Neutrophil (primary cell): ENCODE data around the gene PDGFC.

ENCODE experiments used
- H3K27ac ChIP-seq: fragments of 200-600 bp; sonication (generic); 2 replicates; pipeline ENCODE4 v1.5.1; 2016; ENCODE audit warnings: mild to moderate bottlenecking, moderate library complexity
- H3K27me3 ChIP-seq: fragments of 200-600 bp; sonication (generic); 2 replicates; pipeline ENCODE4 v1.6.0; 2016; ENCODE audit warnings: mild to moderate bottlenecking
- H3K36me3 ChIP-seq: fragments of 200-600 bp; sonication (generic); 2 replicates; pipeline ENCODE4 v1.5.1; 2017
- H3K4me1 ChIP-seq, 2 experiments: fragments of 200-600 bp in 1 of 2; sonication (generic) in 1 of 2; 1 replicate in 1 of 2; 2 replicates in 1 of 2; pipeline versions ENCODE4 v1.5.1 to v1.6.1; 2013 to 2016; ENCODE audit warnings: low read depth in 1 of 2, low read length in 1 of 2, mild to moderate bottlenecking in 1 of 2, moderate library complexity in 1 of 2; ENCODE audit not compliant: control insufficient read depth in 1 of 2, insufficient read depth in 1 of 2
- H3K4me3 ChIP-seq, 2 experiments: fragments of 200-600 bp in 1 of 2; sonication (generic) in 1 of 2; 1 replicate in 1 of 2; 2 replicates in 1 of 2; pipeline ENCODE4 v1.5.1; 2013 to 2016; ENCODE audit warnings: low read depth in 1 of 2, low read length in 1 of 2, mild to moderate bottlenecking in 1 of 2, moderate library complexity in 1 of 2
- H3K9me3 ChIP-seq: fragments of 200-600 bp; sonication (generic); 2 replicates; pipeline ENCODE4 v1.5.1; 2016
- TF ChIP-seq, protein P1 (sequence below): fragments of 200-600 bp; sonication (generic); IDR thresholded peaks from 2 replicates; pipeline ENCODE4 v1.5.1; 2016; ENCODE audit warnings: antibody characterized with exemption

The PDGFC gene

DNA sequence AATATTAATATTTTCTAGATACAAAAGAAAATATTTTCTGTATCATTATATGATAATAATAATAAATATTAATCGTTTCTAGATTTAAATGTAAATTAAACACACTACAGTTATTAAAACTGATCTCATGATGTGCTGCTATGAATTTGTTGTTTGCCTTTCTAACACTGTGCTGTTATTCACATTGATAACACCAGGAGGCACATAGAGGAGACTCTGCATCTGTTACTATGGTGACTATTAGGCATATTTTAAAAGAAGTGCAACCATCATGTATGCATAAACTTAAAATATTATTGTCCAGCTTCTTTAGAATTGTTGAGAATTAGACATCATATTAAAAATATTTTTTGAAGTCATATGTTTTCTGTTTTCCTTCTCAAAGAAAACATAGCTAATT lies 11.8 kb upstream of the PDGFC start:
- H3K27ac ChIP-seq: no peak overlapping the region
- H3K4me3 ChIP-seq: no peak overlapping the region
- peaks cover 2% of the 10 kb centered on the region for H3K9me3 ChIP-seq
- H3K27me3 ChIP-seq: no peaks in the 10 kb centered on the region
- no peaks in the 10 kb centered on the region for H3K36me3 ChIP-seq
- no peaks in the 10 kb centered on the region for H3K4me1 ChIP-seq
- TF ChIP-seq, protein P1, sequence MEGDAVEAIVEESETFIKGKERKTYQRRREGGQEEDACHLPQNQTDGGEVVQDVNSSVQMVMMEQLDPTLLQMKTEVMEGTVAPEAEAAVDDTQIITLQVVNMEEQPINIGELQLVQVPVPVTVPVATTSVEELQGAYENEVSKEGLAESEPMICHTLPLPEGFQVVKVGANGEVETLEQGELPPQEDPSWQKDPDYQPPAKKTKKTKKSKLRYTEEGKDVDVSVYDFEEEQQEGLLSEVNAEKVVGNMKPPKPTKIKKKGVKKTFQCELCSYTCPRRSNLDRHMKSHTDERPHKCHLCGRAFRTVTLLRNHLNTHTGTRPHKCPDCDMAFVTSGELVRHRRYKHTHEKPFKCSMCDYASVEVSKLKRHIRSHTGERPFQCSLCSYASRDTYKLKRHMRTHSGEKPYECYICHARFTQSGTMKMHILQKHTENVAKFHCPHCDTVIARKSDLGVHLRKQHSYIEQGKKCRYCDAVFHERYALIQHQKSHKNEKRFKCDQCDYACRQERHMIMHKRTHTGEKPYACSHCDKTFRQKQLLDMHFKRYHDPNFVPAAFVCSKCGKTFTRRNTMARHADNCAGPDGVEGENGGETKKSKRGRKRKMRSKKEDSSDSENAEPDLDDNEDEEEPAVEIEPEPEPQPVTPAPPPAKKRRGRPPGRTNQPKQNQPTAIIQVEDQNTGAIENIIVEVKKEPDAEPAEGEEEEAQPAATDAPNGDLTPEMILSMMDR: no peak

GRCh38 chr4:156981262-156981769 lies 9.7 kb upstream of the PDGFC start:
- no peaks in the 10 kb centered on the region for H3K36me3 ChIP-seq
- no peaks in the 10 kb centered on the region for H3K27me3 ChIP-seq
- H3K4me1 ChIP-seq: no peaks in the 10 kb centered on the region
- no peak overlapping the region for H3K27ac ChIP-seq
- H3K4me3 ChIP-seq: no peak overlapping the region
- no peaks in the 10 kb centered on the region for H3K9me3 ChIP-seq
- TF ChIP-seq, protein P1: no peak

DNA sequence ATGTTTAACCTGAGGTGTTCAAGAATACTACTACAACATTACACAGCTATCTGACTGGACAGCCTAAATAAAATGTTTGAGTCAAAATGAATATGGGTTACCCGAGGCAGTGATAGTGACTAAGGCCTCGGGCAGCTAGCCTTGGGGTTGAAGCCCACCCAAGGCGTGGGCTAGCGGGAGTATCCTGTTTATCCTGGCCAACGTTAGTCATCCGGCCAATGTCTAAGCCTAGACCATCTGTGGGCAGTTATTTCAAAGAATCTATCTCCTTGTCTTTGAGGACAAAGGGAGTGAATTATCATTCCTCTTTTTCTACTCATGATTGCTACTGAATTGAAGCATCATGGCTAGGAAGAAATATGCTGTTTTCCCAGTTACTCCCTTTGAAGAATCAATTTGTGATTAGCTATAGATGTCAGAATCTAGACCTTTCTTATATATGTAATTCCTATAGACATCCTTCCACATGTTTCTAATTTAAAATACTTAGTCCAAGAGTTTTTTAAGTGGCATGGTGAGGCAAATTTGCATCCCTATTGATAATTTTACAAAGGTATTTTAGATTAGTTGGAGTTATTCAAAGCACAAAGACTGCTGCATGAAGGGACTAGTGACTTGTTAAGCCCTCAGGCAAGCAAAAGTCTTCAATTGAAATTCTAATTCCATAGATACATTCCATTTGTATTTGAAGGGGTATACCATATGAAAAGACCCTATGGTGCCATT lies 6.0 kb upstream of the PDGFC start:
- H3K4me1 ChIP-seq: peaks cover under 1% of the 10 kb centered on the region in 2 experiments
- no peaks in the 10 kb centered on the region for H3K9me3 ChIP-seq
- no peak overlapping the region for H3K27ac ChIP-seq
- no peak overlapping the region for H3K4me3 ChIP-seq
- H3K36me3 ChIP-seq: no peaks in the 10 kb centered on the region
- H3K27me3 ChIP-seq: peaks cover under 1% of the 10 kb centered on the region
- TF ChIP-seq, protein P1: no peak

DNA sequence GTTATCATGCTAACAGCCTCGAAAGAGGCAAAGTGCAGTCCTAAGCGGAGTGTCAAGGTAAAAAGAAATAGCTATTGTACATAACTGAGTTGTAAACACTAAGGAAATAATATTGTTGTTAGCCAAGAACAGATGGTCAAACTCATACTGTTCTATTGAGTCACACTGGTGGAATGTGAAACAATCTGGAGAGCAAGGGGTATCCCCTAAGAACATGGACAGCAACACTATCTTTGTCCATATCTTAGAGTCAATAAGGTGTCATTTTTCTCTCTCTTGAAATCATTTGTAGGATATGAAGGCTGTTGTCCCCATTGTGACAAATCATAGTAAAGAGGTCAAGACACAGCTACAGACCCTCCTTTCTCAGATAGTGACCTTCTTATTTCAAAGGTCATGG lies 4.5 kb upstream of the PDGFC start:
- H3K27ac ChIP-seq: no peak overlapping the region
- H3K4me1 ChIP-seq: peaks cover 8 to 11% of the 10 kb centered on the region in 2 experiments
- no peaks in the 10 kb centered on the region for H3K9me3 ChIP-seq
- TF ChIP-seq, protein P1: no peak
- no peaks in the 10 kb centered on the region for H3K36me3 ChIP-seq
- no peak overlapping the region for H3K4me3 ChIP-seq
- H3K27me3 ChIP-seq: peaks cover 9% of the 10 kb centered on the region

- Histone ChIP-seq H3K36me3 (no peaks in the 10 kb centered on the region), H3K27ac (no peak overlapping the region)
Measured at GRCh38 chr4:156975686-156976085, 4.1 kb upstream of the PDGFC start.

More at GRCh38 chr4:156975686-156976085, 4.1 kb upstream of the PDGFC start:
- no peaks in the 10 kb centered on the region for H3K9me3 ChIP-seq
- H3K27me3 ChIP-seq: peaks cover 13% of the 10 kb centered on the region
- TF ChIP-seq, protein P1: no peak
- H3K4me3 ChIP-seq: no peak overlapping the region
- H3K4me1 ChIP-seq: peaks cover 10 to 14% of the 10 kb centered on the region in 2 experiments
